Naive thymus-derived CD8-positive, alpha-beta T cell (primary cell): ENCODE results near the gene MVP. TPM values are rescaled to one million over a fixed set of nuclear protein-coding genes. Genes with fewer than 3 reads are reported as not detected.

Experiments used
- ATAC-seq, 2 donors: fragments of 150-1000 bp; cut with Tn5 transposase in 1 of 2; sonication (Bioruptor Pico), chemical (Tn5 transposase) in 1 of 2; 1 replicate in 1 of 2; 2 replicates in 1 of 2; pipeline ENCODE4 v1.10.0; 2021; ENCODE audit warnings: mild to moderate bottlenecking in 2 of 2, moderate library complexity in 2 of 2
- POLR2A ChIA-PET: fragments of 350-600 bp; sonication (Branson Sonifier 250); formaldehyde crosslinking; loops from one replicate; lab custom pipeline; 2021; ENCODE audit warnings: antibody characterized with exemption; lab: Charles Lee
- DNase-seq, 10 donors: peaks; one replicate each; pipeline versions ENCODE4 v3.0.0 to v3.0.0-alpha.2; 2020 to 2022
- H3K27ac Mint-ChIP-seq, 10 donors: one replicate each; pipeline ENCODE4 v1.8.0; 2020 to 2022; ENCODE audit warnings: mild to moderate bottlenecking in 10 of 10, mixed read lengths in 10 of 10, moderate library complexity in 4 of 10, inconsistent platforms in 1 of 10
- H3K27me3 Mint-ChIP-seq, 5 donors: one replicate each; pipeline ENCODE4 v1.8.0; 2021 to 2022; ENCODE audit warnings: mixed read lengths in 5 of 5
- H3K36me3 Mint-ChIP-seq, 3 donors: one replicate each; pipeline ENCODE4 v1.8.0; 2020 to 2022; ENCODE audit warnings: mixed read lengths in 3 of 3, mild to moderate bottlenecking in 2 of 3, inconsistent platforms in 1 of 3
- H3K4me1 Mint-ChIP-seq, 4 donors: one replicate each; pipeline ENCODE4 v1.8.0; 2021 to 2022; ENCODE audit warnings: mixed read lengths in 4 of 4
- H3K4me3 Mint-ChIP-seq, 10 donors: one replicate each; pipeline ENCODE4 v1.8.0; 2020 to 2022; ENCODE audit warnings: mild to moderate bottlenecking in 10 of 10, mixed read lengths in 10 of 10, moderate library complexity in 6 of 10, inconsistent platforms in 1 of 10
- H3K9me3 Mint-ChIP-seq, 9 donors: one replicate each; pipeline ENCODE4 v1.8.0; 2020 to 2022; ENCODE audit warnings: mixed read lengths in 9 of 9, mild to moderate bottlenecking in 3 of 9, inconsistent platforms in 1 of 9, moderate library complexity in 1 of 9
- polyA plus RNA-seq, 3 donors: library from polyadenylated mRNA; unstranded; fragments of 300-500 nt; fragmentation: Illumina TruSeq; gene quantifications; one replicate each; pipeline ENCODE4 v1.2.3, GENCODE V29; 2021
- total RNA-seq, 8 experiments: library from RNA in 2 of 8; stranded (reverse) in 2 of 8; gene quantifications; one replicate each; pipeline ENCODE4 v1.2.3 and lab custom pipeline; 2021 to 2026

Gene MVP
- total and polyA plus RNA-seq, 5 experiments from 2014 or later = 120 to 160 (median 132) TPM

DNA sequence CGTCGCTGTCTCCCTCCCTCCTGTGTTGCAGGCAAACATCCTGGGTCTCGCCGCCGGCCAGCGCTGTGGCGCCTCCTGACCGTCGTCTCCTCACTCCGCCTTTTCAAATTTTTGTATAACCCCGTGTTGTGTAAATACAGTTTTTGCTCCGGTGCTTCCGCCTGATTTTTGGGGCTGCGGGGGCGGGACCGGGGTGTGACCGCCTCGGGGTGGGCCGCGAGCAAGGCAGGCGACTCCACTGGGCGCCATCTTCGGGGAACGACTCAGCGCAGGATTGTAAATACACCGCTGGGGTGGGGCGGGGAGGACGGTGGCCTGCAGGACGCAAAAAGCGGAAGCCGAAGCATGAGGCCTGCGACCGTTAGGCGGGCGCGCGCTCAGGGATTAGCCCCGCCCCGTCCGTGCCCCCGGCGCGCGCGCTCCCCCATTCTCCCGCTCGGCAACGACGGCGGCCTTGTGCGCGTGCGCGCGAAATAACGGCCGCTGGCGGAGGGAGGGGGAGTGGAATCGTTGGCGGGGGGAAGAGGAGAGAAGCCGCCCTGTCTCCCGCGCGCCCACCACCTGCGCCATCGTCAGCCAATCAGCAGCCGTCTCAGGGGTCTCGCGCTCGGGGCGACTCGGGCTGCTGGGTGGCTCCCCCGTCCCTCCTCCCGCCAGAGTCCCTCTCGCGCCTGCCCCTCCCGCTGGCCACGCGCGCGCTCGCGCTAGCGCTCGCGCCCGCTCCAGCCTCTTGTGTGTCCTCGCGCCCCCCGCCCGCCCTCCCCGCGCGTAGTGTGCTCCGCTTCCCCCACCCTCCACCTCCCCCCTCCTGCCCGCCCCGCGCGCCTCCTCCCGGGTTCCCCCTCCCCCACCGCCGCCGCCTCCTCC, 14.8 kb upstream of the MVP start:
- peak overlapping the region; percentile 98 to 100 (median 100) for H3K27ac Mint-ChIP-seq

GRCh38 chr16:29806099-29806579, 14.1 kb upstream of the MVP start, which contains the start of gene MAZ:
TSS of gene MAZ (plus strand) at chr16:29806529. CDS start at chr16:29806702, 173 bp downstream.
- no peak for ATAC-seq
- Mint-ChIP-seq H3K4me1 (peaks cover 25 to 56% (median 48%) of the 10 kb centered on the region in 4 donors), H3K9me3 (no peaks in the 10 kb centered on the region), H3K27ac (peak within 1 kb of the TSS; percentile 98 to 100 (median 100)), H3K27me3 (peaks cover 0 to 1% (median 0%) of the 10 kb centered on the region in 5 donors), H3K4me3 (peak within 1 kb of the TSS; percentile 94 to 100 (median 99)), H3K36me3 (peaks cover 0 to 25% (median 8%) of the 10 kb centered on the region in 3 donors)
- POLR2A ChIA-PET = interaction anchor here (0.8 to 11.2 kb wide), 12 partner anchors 13 to 380 kb away, joined by 3 to 240 read pairs (median 57); partner anchors contain the start of genes C16orf54, KIF22, MVP and PAGR1
- DNase-seq = peak in 3 of 10 donors; percentile 60 to 83 (median 77)

More for the DNA sequence above, 14.8 kb upstream of the MVP start:
- peaks cover 0 to 1% (median 0%) of the 10 kb centered on the region in 5 donors for H3K27me3 Mint-ChIP-seq
- POLR2A ChIA-PET = interaction anchor here (0.9 to 11.2 kb wide), 15 partner anchors 12 to 729 kb away, joined by 3 to 240 read pairs (median 27); partner anchors contain the start of genes C16orf54, KIF22, MVP and PAGR1
- H3K36me3 Mint-ChIP-seq = peaks cover 0 to 29% (median 8%) of the 10 kb centered on the region in 3 donors
- H3K9me3 Mint-ChIP-seq = no peaks in the 10 kb centered on the region
- ATAC-seq (peak; percentile 61 to 70), DNase-seq (peak; percentile 95 to 99 (median 98))
- H3K4me3 Mint-ChIP-seq = peak overlapping the region; percentile 87 to 100 (median 99)
- H3K4me1 Mint-ChIP-seq = peaks cover 21 to 49% (median 42%) of the 10 kb centered on the region in 4 donors

DNA sequence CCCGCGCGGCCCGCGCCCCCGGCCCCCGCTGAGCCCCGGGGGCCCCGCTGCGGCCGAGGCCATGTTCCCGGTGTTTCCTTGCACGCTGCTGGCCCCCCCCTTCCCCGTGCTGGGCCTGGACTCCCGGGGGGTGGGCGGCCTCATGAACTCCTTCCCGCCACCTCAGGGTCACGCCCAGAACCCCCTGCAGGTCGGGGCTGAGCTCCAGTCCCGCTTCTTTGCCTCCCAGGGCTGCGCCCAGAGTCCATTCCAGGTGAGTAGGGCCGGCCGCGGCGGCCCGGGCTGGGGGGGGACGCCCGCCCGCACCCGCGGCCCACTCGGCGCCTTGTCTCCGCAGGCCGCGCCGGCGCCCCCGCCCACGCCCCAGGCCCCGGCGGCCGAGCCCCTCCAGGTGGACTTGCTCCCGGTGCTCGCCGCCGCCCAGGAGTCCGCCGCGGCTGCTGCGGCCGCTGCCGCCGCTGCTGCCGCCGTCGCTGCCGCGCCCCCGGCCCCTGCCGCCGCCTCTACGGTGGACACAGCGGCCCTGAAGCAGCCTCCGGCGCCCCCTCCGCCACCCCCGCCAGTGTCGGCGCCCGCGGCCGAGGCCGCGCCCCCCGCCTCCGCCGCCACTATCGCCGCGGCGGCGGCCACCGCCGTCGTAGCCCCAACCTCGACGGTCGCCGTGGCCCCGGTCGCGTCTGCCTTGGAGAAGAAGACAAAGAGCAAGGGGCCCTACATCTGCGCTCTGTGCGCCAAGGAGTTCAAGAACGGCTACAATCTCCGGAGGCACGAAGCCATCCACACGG, 13.4 kb upstream of the MVP start:
- Mint-ChIP-seq H3K4me3 (peak overlapping the region; percentile 80 to 97 (median 92)), H3K36me3 (peaks cover 0 to 25% (median 6%) of the 10 kb centered on the region in 3 donors), H3K9me3 (no peaks in the 10 kb centered on the region), H3K4me1 (peaks cover 28 to 63% (median 54%) of the 10 kb centered on the region in 4 donors), H3K27me3 (peaks cover 0 to 1% (median 0%) of the 10 kb centered on the region in 5 donors), H3K27ac (peak overlapping the region; percentile 53 to 100 (median 97))
- no peak for ATAC-seq
- peak in 9 of 10 donors; percentile 39 to 78 (median 50) for DNase-seq
- POLR2A ChIA-PET = interaction anchor here (0.5 to 11.2 kb wide), 22 partner anchors 12 to 1284 kb away, joined by 3 to 240 read pairs (median 8); partner anchors contain the start of genes C16orf54, KCTD13, KIF22 and MVP

- ATAC-seq (peak; percentile 53 to 55), DNase-seq (peak; percentile 74 to 95 (median 88))
- H3K36me3 Mint-ChIP-seq = peaks cover 0 to 22% (median 6%) of the 10 kb centered on the region in 3 donors
- H3K4me1 Mint-ChIP-seq = peaks cover 28 to 71% (median 60%) of the 10 kb centered on the region in 4 donors
- H3K27me3 Mint-ChIP-seq = peaks cover 0 to 1% (median 0%) of the 10 kb centered on the region in 5 donors
- POLR2A ChIA-PET = interaction anchor here (0.5 to 11.2 kb wide), 38 partner anchors 11 to 1650 kb away, joined by 3 to 240 read pairs (median 4); partner anchors contain the start of genes ALDOA, C16orf54, CDIPT and KCTD13
- no peaks in the 10 kb centered on the region for H3K9me3 Mint-ChIP-seq
- peak overlapping the region; percentile 93 to 100 (median 97) for H3K27ac Mint-ChIP-seq
- H3K4me3 Mint-ChIP-seq = peak overlapping the region; percentile 89 to 99 (median 94)
These were observed 12.6 kb upstream of the MVP start for GRCh38 chr16:29807426-29808218.

- ATAC-seq (peak; percentile 14 to 21), DNase-seq (peak in 1 of 10 donors; percentile 65)
- POLR2A ChIA-PET = interaction anchor here (0.5 to 11.2 kb wide), 39 partner anchors 10 to 1649 kb away, joined by 3 to 240 read pairs (median 5); partner anchors contain the start of genes ALDOA, ATXN2L, C16orf54 and CDIPT
- Mint-ChIP-seq H3K4me1 (peaks cover 28 to 77% (median 64%) of the 10 kb centered on the region in 4 donors), H3K27me3 (peaks cover 0 to 1% (median 0%) of the 10 kb centered on the region in 5 donors), H3K9me3 (no peaks in the 10 kb centered on the region), H3K4me3 (peak overlapping the region; percentile 89 to 99 (median 94)), H3K27ac (peak overlapping the region; percentile 93 to 100 (median 97)), H3K36me3 (peaks cover 0 to 19% (median 6%) of the 10 kb centered on the region in 3 donors)
These were observed 11.9 kb upstream of the MVP start for GRCh38 chr16:29808219-29808900.

DNA sequence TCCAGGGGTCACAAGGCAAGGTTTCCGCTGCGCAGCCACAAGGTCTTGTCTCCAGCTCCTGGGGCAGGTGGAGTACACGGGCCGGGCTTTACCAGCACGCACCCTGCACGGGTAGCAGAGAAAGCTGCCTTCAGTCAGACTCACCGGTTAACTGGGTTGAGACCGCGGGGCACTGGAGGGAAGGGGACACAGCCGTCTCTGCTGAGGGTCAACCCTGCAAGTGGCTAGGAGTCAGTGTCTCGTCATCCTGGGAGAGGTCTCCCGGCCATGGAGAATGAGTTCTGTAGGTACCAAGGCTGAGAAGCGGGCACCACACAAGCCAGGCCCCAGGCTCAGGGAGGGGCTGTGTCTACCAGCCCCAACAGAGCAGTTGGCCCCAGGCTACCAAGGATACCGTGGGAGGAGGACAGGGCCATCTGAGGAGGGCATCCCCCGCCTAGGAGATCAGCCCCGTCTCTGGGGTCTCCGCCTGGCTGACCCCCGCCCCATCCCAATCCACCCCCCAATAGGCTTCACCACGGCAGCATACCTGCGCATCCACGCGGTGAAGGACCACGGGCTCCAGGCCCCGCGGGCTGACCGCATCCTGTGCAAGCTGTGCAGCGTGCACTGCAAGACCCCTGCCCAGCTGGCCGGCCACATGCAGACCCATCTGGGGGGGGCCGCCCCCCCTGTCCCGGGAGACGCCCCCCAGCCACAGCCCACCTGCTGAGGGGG, 11.1 kb upstream of the MVP start:
- Mint-ChIP-seq H3K27me3 (peaks cover 0 to 1% (median 0%) of the 10 kb centered on the region in 5 donors), H3K27ac (peak overlapping the region; percentile 90 to 100 (median 97)), H3K4me3 (peak overlapping the region; percentile 89 to 99 (median 94)), H3K9me3 (no peaks in the 10 kb centered on the region), H3K4me1 (peaks cover 25 to 75% (median 59%) of the 10 kb centered on the region in 4 donors), H3K36me3 (peaks cover 0 to 19% (median 6%) of the 10 kb centered on the region in 3 donors)
- ATAC-seq (no peak), DNase-seq (no peak)
- POLR2A ChIA-PET = interaction anchor here (0.7 to 11.2 kb wide), 19 partner anchors 10 to 987 kb away, joined by 3 to 240 read pairs (median 7); partner anchors contain the start of genes ATXN2L, C16orf54, CDIPT and KCTD13

DNA sequence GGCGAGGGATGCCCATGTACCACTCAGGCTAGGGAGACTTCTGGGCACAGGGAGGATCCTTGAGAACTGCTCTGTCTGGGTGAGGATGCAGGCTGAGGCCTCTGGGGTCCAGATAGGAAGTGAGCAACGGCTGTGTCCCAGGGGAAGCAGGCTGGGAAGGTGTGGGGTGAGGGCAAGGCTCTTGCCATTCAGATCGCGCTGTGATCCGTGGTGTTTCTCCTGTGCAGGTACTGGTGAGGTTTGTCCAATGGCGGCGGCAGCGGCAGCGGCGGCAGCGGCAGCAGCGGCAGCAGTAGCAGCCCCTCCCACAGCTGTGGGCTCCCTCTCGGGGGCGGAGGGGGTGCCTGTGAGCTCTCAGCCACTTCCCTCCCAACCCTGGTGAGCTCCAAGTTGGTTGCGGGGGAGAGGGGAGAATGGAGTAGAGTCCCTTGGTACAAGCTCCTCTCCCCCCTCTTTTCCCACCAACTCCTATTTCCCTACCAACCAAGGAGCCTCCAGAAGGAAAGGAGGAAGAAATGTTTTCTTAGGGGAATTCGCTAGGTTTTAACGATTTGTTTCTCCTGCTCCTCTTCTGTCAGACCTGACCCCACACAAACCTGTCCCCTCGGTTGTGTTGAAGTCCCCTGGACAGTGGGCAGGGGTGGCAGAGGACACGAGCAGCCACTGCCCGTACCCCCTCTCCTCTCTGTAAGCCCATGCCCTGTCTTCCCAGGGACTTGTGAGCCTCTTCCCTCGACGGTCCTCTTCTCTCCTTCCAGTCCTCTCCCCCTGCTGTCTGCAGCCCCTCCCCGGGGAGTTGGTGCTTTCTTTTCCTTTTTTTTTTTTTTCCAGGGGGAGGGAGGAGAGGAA, 10.2 kb upstream of the MVP start:
- peaks cover 28 to 76% (median 59%) of the 10 kb centered on the region in 4 donors for H3K4me1 Mint-ChIP-seq
- peak; percentile 41 to 82 (median 64) for DNase-seq
- H3K9me3 Mint-ChIP-seq = no peaks in the 10 kb centered on the region
- H3K36me3 Mint-ChIP-seq = peaks cover 0 to 19% (median 6%) of the 10 kb centered on the region in 3 donors
- ATAC-seq = no peak
- H3K27ac Mint-ChIP-seq = peak overlapping the region; percentile 84 to 98 (median 94)
- POLR2A ChIA-PET = interaction anchor here (0.6 to 11.2 kb wide), 12 partner anchors 9 to 957 kb away, joined by 3 to 204 read pairs (median 6); partner anchors contain the start of genes C16orf54, CDIPT, KIF22 and MVP
- peak overlapping the region; percentile 80 to 95 (median 88) for H3K4me3 Mint-ChIP-seq
- peaks cover 0 to under 1% (median 0%) of the 10 kb centered on the region in 5 donors for H3K27me3 Mint-ChIP-seq

GRCh38 chr16:29810699-29811169, 9.5 kb upstream of the MVP start:
- DNase-seq (no peak), ATAC-seq (no peak)
- Mint-ChIP-seq H3K27ac (peak overlapping the region; percentile 83 to 98 (median 93)), H3K9me3 (no peaks in the 10 kb centered on the region), H3K4me3 (peak overlapping the region; percentile 80 to 95 (median 88)), H3K4me1 (peaks cover 29 to 78% (median 62%) of the 10 kb centered on the region in 4 donors), H3K27me3 (peaks cover 0 to 1% (median 0%) of the 10 kb centered on the region in 5 donors), H3K36me3 (peaks cover 0 to 16% (median 4%) of the 10 kb centered on the region in 3 donors)
- POLR2A ChIA-PET = interaction anchor here (0.6 to 11.2 kb wide), 12 partner anchors 8 to 151 kb away, joined by 3 to 204 read pairs (median 6); partner anchors contain the start of genes C16orf54, CDIPT, KIF22 and MVP
